Measurements from ENCODE around the gene HECTD3. TPM values are rescaled to one million over a fixed set of nuclear protein-coding genes. Genes with fewer than 3 reads are reported as not detected.
"Not testable (repeated sequence)": the region's sequence is repeated elsewhere in the genome, so short reads cannot be mapped to it uniquely, and the experiment has no call there.

HECTD3 gene
- total RNA-seq, 1 experiment from 2014 or later, result 18.6 TPM

- no peaks in the 10 kb centered on the region for H3K4me1 ChIP-seq (replicated peaks; ENCODE audit: insufficient read depth)
- H3K4me3 ChIP-seq, result no peak overlapping the region
- H3K27ac ChIP-seq, result no peak overlapping the region
- no peaks in the 10 kb centered on the region for H3F3A ChIP-seq (ENCODE audit: insufficient read depth, low read depth)
- no peaks in the 10 kb centered on the region for H3K36me3 ChIP-seq (ENCODE audit: low read depth)
- POLR2A ChIA-PET (ENCODE audit: unreplicated experiment), result no interaction called here
- no peaks in the 10 kb centered on the region for H3K27me3 ChIP-seq (ENCODE audit: insufficient read depth, low read depth)
- BruUV-seq (replicated peaks), result no TSS peak
- CTCF ChIA-PET, result no interaction called here
- no peak for DNase-seq
- no peaks in the 10 kb centered on the region for H3K79me2 ChIP-seq (ENCODE audit: low read depth)
- no peak overlapping the region for H3K4me2 ChIP-seq
- H3K9me3 ChIP-seq (ENCODE audit: insufficient read depth, low read depth), result no peaks in the 10 kb centered on the region
- intact Hi-C loops (cut with micrococcal nuclease; ENCODE audit: unreplicated experiment), result no loop called here
- TF ChIP-seq EZH2 (IDR thresholded peaks at IDR 0.05; ENCODE audit: low read depth), result no peak
- no peak for TF ChIP-seq CTCF (conservative IDR thresholded peaks at IDR 0.05)
- H4K20me1 ChIP-seq (ENCODE audit: insufficient read depth), result no peaks in the 10 kb centered on the region
- H2AFZ ChIP-seq, result no peak overlapping the region
- no peaks in the 10 kb centered on the region for H3K9me2 ChIP-seq (ENCODE audit: insufficient read depth)
Measured at GRCh38 chr1:45003741-45004140, 7.4 kb downstream of the HECTD3 start.

DNA sequence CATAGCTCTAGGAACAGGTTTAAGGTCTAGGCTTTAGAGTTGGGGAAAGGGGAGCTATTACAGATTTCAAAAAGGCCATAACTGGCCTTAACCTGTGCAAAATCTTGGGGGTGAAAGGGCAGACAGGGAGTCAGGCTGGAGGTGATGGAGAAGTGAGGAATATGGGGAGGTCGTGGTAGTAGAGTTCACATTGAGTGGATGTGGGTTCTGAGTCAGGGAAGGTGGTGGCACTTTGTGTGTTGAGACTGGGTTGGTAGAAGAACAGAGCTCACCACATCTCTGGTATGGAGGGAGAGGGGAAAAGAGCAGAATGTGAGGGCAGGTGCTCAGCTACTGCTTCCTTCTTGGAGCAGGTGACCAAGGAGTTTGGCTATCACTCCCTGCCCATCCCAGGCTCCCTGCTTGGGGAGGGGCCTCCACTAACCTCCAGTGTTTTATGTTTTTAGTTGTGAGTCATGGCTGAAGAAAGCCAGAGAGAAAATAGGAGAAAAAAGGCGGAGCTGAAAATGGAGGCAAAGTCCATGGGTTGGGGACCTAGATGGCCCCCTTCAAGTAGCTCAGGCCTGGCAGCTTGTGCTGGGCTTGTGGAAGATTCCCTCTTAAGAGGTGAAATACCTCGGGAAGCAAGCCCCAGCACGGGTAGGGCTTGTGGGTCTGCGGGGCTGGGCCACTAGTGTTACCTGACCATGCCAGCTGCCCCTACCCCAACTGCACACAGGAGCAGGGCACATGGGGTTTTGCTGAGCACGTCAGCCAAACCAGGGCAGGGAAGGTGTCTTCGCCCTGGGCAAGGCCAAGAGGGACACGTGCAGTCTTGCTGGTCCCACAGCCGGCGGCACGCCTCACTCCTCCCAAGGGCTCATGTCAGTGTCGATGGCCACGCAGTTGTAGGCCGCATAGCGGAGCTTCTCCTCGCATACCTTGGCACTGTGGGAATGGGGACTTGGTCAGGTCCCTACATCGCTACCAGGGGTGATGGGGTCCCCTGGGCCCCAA, 8.2 kb downstream of the HECTD3 start:
- DNase-seq, result no peak
- no peaks in the 10 kb centered on the region for H3K9me3 ChIP-seq (ENCODE audit: insufficient read depth, low read depth)
- ChIA-PET POLR2A (ENCODE audit: unreplicated experiment) (no interaction called here), CTCF (interaction anchor here (0.7 kb wide), 1 partner anchor 118 kb away, joined by 4 read pairs; no protein-coding TSS in a partner anchor)
- H3K4me3 ChIP-seq, result no peak overlapping the region
- H3K27ac ChIP-seq, result no peak overlapping the region
- BruUV-seq (replicated peaks), result no TSS peak
- H3K27me3 ChIP-seq (ENCODE audit: insufficient read depth, low read depth), result no peaks in the 10 kb centered on the region
- no peak for TF ChIP-seq EZH2 (IDR thresholded peaks at IDR 0.05; ENCODE audit: low read depth)
- TF ChIP-seq CTCF (conservative IDR thresholded peaks at IDR 0.05), result no peak
- no peak overlapping the region for H2AFZ ChIP-seq
- H3K4me1 ChIP-seq (replicated peaks; ENCODE audit: insufficient read depth), result no peaks in the 10 kb centered on the region
- intact Hi-C loops (cut with micrococcal nuclease; ENCODE audit: unreplicated experiment), result no loop called here
- no peaks in the 10 kb centered on the region for H3F3A ChIP-seq (ENCODE audit: insufficient read depth, low read depth)
- no peaks in the 10 kb centered on the region for H3K9me2 ChIP-seq (ENCODE audit: insufficient read depth)
- H3K79me2 ChIP-seq (ENCODE audit: low read depth), result no peaks in the 10 kb centered on the region
- no peaks in the 10 kb centered on the region for H3K36me3 ChIP-seq (ENCODE audit: low read depth)
- H3K4me2 ChIP-seq, result no peak overlapping the region
- H4K20me1 ChIP-seq (ENCODE audit: insufficient read depth), result no peaks in the 10 kb centered on the region

DNA sequence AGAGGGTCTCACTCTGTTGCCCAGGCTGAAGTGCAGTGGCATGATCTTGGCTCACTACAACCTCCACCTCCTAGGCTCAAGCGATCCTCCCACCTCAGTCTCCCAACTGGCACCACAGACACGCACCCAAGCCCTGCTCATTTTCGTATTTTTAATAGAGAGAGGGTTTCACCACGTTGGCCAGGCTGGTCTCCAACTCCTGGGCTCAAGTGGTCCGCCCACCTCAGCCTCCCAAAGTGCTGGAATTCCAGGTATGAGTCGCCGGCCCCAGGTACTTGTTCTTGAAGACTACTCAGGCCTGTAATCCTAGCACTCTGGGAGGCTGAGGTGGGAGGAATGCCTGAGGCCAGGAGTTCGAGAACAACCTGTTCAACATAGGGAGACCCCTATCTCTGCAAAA, 9.5 kb downstream of the HECTD3 start:
- H3K79me2 ChIP-seq (ENCODE audit: low read depth); H3K36me3 ChIP-seq (ENCODE audit: low read depth); H4K20me1 ChIP-seq (ENCODE audit: insufficient read depth); intact Hi-C loops (cut with micrococcal nuclease; ENCODE audit: unreplicated experiment); H3F3A ChIP-seq (ENCODE audit: insufficient read depth, low read depth); POLR2A ChIA-PET (ENCODE audit: unreplicated experiment); CTCF ChIA-PET; H2AFZ ChIP-seq; H3K27me3 ChIP-seq (ENCODE audit: insufficient read depth, low read depth); DNase-seq; H3K9me2 ChIP-seq (ENCODE audit: insufficient read depth); H3K27ac ChIP-seq; H3K4me2 ChIP-seq; H3K4me3 ChIP-seq; BruUV-seq (replicated peaks); H3K9me3 ChIP-seq (ENCODE audit: insufficient read depth, low read depth); H3K4me1 ChIP-seq (replicated peaks; ENCODE audit: insufficient read depth): not testable (repeated sequence)
